IPS-11a (cell line): ENCODE measurements around the gene SLIT3.
A peak's percentile ranks its signal among the peaks of the same experiment; 100 is the strongest.

Experiments
- H3K4me3 ChIP-seq: one replicate; pipeline ENCODE4 v1.5.1; 2013; ENCODE audit warnings: low read depth, low read length, control low read depth

The SLIT3 gene

DNA sequence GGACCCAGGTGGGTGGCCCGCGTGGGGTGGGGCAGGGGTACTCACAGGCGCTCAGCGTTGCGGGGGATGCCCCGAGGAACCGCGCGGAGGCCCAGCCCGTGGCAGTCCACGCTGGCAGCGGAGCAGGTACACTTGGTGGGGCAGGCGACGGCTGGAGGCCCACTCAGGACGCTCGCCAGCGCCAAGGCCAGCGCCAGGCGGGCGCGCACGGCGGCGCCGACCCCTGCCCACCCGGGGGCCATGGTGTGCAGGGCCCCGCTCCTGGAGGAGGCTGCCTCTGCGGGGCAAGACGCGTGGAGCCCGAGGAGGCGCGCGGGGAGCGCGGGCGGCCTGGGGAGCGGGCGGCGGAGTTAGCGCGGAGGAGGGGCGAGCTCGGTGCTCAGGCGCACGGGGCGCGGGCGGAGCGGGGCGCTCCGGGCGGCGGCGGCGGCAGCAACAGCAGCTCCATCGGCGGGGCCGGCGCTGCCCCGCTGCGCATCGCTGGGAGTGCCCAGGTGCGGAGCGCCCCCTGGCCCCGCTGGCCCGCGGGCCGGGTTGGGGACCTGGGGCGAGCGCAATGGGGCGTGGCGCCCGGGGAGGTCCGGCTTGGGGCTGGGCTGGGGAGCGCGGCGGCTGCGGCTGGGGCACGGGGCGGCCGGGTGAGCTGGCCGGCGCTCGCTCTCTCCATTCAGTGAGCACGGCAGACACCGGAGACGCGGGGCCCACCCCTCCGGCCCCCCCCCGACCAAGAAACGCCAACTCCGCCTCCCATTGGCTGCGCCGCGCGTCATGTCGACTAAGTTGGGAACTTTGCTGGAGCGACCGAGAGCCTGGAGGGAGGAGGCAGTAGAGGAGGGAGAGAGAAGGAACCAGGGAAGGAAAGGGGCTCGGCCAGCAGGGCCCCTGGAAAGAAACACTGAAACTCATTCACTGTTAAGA, at the start of gene SLIT3:
TSS of gene SLIT3 (minus strand) at position 672 of the 918 bp plus-strand sequence. CDS start at position 242, 430 bp downstream.
- peak within 1 kb of the TSS; percentile 50 for H3K4me3 ChIP-seq

DNA sequence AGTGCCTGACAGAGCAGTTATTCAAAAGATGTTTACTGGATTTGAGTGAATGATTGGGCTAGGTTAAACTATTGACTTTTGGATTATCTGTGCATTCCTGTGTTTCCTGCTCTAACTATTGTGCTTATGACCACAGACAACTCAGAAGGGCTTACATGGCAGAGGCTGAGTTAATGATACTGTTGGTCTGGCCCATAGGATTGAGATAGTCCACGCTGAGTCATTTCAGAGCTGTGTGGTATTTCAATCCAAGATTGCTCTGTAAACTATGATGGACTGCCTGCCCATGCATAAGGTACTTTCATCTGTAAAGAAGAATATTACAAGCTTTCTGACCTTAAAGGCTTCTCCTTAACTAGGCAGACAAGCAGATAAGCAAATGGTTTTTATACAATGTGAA, 49.1 kb upstream of the SLIT3 start:
- H3K4me3 ChIP-seq: no peak overlapping the region

DNA sequence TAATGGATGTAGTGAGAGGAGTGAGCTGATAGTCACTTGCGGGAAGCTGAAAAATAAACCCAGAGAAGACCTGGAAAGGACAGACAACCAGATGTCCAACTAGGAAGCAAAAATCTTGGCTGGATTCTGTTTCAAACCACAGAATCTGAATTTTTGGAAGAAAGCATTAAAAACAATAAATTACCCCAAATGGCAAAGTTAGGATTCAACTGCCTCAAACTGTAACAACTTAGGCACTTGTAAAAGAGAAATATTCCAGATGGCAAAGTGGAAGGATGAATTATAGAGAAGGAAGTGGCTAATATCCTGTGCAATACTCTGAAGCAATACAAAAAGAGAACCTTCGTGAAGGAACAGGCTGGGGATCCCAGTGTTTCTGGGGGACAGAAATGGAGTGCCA, 46.8 kb upstream of the SLIT3 start:
- no peak overlapping the region for H3K4me3 ChIP-seq

DNA sequence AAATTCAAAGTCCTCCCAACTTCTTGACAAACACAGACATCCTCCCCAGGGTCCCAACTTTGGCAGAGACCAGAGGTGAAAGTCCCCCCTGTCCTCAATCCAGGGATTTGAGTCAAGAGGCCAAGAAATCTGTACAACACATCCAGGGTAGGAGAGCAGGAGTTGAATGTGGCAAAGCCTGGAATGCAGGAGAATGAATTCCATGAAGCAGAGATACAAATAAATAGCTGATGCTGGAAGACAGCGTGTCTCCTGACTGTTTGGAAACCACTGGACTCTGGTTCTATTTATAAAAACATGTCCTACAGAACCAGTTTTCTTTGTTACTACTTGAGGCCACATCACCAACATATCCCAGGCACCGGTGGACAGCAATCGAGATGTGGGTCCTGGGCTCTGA, 43.7 kb upstream of the SLIT3 start:
- no peak overlapping the region for H3K4me3 ChIP-seq

DNA sequence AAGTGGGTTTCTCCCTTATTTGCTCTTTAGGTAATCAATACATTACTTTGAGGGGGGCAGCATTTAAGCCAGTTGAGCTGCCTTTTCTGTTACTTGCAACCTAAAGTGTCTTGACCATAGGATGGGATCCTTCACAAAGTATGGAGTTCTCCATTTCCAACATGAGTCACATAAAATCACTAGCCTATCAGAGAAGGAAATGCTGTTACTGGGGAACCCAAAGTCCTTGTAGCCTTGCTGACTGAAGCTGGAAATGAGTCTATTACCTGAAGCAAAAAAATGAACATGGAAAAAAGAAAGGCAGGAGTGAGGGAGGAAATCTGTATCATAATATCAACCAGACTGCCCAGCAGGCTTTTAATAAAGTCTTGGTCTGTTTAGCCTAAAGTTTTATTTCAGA, 42.8 kb upstream of the SLIT3 start:
- H3K4me3 ChIP-seq: no peak overlapping the region

DNA sequence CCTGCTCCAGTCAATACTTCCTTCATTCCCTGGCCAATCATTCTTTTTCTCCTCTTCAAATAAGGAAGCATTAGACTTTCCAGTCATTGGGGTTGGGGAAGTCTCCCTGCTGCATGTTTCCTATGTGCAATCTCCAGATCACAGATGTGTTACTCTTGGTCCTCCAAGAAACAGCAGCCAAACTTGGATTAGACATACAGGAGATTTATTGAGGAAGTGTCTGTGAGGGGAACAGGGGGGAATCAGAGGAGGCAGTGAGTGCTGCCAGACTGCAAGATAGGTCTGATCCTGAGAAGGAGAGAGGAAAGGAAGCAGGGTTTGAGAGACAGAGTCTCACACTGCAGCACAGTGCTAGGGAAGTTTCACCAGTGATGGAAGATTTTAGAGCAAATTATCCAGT, 40.6 kb upstream of the SLIT3 start:
- H3K4me3 ChIP-seq: no peak overlapping the region

DNA sequence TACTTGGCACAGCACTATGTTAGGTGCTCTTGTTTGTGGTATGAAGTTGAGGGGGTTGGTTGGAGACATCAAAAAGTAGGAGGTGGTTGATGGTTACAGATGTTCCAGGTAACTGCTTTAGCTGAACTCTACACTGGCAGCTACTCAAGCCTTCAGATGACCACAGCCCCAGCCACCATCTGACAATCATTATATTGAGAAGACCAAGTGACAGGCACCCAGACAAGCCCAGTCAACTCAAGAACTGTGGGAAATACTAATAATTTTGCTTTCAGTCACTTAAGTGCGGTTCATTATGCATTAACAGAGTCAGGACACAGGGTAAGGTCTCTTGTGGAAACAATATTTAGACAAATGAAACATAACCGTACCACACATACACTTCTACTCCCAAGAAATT, 38.9 kb upstream of the SLIT3 start:
- no peak overlapping the region for H3K4me3 ChIP-seq

DNA sequence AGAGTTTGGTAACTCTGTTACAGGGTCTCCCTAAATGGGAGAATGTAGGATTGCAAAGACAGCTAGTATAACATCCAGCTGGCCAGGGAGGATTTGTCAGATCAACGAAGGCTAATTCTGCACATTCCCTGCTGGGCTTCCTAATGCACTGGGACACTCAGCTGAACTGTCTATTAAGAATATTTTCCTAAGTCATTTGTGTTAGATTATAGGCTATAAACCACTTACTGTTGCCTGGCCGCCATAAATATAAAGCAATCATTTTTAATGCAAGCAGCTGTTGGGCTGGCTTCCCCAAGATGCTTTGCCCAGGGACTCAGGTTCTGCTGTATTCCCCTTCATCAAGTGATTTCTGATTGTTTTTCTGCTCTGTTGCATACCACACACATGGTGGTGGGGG, 35.3 kb upstream of the SLIT3 start:
- no peak overlapping the region for H3K4me3 ChIP-seq

DNA sequence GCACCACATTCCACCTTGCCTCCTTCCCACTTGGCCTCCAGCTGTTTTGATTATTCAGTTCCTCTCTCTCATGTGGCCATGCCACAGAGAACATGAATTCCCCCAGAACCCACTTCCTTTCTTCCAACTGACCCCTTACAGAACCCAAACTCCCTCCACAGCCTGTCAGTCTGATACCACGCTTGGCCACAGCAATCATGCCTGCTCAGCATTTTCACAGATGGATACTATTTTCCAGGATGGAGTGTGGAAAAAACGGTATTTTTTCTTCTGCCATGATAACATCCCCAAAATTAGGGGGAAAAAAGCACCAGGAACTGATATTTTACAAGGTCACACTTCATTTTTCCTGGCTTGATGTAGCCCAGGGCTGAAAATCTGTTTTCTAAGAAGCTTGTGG, 34.9 kb upstream of the SLIT3 start:
- no peak overlapping the region for H3K4me3 ChIP-seq

DNA sequence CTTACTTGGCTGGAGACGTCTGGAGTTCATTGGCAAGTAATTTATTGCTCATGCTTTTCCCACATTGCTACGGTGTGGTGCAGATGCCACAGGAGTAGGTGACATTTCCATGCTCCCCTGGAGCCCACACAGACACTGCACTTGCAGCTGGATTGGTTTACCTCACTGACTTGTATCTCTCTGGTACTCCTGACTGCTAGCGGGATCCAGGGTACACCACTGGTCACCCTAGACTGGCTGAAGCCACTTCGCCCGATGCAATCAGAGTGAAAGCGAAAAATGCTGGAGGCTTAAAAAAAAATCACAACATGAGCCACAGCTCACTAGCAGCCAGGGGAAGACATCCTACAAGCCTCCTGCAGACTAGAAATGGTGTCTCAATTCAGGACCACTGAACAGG, 32.6 kb upstream of the SLIT3 start:
- H3K4me3 ChIP-seq: no peak overlapping the region

DNA sequence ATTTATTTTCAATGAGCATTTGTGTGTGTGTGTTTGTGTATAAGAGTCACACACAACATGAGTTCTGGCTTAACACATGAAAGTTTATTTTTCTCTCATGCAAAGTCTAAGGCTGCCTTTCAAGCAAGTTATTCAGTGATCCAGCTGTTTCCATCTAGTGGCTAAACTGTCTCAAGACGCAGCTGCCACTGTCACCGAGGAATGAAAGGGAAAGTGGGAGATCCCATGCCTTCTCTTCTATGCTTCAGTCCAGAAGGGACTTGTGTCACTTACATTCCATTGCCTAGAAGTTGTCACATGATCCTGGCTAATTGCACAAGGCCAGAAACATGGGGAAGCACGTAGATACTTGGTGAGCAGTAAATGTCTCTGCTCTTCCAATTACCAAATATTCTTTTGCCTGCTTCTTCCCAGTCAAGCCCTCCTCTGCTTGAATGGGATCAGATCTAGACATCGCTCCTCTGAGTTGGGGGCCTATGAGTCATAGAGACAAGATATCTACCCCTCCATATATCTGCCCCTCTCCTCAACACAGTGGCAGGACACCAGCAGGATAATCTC, 30.4 kb upstream of the SLIT3 start:
- H3K4me3 ChIP-seq: no peak overlapping the region

DNA sequence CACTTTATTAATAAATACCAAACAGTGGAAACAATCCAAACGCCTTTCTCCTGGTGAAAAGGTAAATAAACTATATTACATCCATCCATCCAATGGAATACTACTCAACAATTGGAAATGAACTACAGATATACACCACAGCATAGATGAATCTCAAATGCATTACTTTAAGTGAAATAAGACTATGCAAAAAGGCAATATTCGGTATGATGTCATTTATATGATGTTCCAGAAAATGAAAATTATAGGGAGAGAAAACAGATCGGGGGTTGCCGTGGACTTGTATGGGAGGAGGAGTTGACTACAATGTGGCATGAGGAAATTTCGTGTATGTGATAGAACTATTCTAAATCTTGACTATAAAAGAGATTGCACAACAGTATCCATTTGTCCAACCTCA, 27.5 kb upstream of the SLIT3 start:
- H3K4me3 ChIP-seq: no peak overlapping the region

DNA sequence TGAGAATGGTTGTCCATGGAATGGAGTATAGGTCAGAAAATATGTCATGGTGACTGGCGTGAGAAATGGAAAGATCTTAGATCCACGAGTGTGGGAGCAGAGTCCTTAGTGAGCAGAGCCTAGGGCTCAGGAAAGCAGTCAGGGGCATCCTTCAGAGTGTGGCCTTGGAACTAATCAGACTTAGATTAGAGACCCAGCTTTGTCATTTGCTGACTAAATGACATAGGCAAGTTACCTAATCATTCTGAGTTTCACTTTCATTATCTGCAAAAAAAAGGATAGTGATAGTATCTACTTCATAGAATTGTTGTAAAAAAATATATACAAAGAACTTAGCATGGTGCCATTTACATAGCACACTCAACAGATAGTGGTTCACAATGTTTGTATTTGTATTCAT, 24.3 kb upstream of the SLIT3 start:
- H3K4me3 ChIP-seq: no peak overlapping the region

DNA sequence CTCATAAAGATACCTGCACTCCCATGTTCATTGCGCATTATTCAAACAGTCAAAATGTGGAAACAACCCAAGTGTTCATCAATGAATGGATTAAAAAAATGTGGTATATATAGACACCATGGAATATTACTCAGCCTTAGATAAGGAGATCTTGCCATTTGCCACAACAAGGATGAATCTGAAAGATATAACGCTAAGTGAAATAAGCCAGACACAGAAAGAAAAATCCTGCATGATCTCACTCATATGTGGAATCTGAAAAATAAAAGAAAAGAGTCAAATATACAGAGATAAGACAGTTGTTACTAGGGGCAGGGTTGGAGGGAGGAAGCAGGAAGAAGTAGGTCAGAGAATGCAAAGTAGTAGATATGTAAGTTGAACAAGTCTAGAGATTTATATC, 17.6 kb upstream of the SLIT3 start:
- H3K4me3 ChIP-seq: no peak overlapping the region

DNA sequence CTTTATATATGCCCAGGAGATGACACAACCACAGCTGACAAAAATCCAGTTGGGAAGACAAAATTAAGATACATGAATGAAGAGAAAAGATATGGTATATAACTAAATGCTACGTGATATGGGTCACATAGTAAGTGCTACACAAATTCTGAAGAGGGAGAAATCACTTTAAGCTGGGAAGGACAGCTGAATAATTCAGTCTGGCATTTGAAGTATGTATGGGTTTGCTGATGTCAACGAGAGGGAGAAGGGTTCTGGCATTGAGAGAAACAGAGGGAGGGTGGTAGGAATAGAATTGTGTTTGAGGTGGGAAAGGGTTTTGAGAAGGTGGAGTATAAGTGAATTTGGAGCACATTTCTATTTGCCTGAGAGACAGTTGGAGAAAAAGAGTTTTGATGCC, 6.7 kb upstream of the SLIT3 start:
- H3K4me3 ChIP-seq: no peak overlapping the region

DNA sequence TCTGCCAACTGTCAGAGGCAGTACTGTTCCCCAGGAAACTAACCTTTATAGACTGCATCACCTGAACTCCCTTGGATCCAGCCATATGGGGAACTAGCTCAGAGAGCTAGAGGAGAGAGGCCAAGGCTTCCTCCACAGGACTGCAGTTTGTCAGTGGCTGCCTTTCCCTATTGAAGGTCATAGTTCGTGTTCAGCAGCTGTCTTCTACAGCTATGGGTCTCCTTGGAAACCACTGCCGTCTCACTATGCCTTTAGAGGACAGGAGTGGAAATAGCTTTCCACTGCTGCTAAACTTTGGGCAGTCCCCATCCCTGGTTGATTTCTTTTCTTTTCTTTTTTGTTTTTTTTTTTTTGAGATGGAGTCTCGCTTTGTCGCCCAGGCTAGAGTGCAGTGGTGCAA, 4.4 kb upstream of the SLIT3 start:
- H3K4me3 ChIP-seq: no peak overlapping the region

DNA sequence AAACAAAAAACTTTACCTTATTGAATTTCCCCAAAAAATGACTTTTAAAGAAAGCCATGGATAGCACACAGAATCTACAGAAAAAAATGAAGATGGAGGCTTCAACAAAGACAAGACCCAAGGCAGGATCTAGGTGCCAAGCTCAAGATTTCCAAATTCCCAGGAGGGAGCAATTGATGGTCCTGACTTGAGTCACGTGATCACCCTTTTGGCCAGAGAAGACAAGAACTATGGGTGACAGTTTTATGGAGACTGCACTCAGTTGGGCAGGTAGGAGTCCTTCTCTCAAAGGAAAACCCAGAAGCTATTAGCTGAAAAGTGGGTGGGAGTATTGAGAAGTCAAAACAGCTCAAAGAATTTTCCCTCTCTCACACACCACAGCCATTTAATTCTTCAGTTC, 3.2 kb upstream of the SLIT3 start:
- no peak overlapping the region for H3K4me3 ChIP-seq

DNA sequence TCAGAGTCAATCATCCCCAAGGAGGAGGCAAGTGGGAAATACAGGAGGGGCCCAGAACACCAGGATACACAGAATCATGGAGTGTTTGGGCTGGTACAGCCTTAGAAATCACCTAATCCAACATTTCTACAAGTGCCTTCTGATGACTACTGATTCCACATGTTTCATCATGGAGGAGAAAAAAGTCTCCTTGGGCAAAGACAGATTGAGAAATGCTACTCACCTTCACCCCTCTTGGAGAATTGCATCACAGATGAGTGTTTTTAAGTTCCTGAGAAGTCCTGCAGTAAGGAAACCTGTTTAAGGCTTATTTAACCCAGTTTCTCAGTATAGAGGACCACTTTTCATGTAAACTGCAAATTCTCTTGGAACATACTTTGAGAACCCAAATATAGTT, 2.2 kb upstream of the SLIT3 start:
- H3K4me3 ChIP-seq: no peak overlapping the region

DNA sequence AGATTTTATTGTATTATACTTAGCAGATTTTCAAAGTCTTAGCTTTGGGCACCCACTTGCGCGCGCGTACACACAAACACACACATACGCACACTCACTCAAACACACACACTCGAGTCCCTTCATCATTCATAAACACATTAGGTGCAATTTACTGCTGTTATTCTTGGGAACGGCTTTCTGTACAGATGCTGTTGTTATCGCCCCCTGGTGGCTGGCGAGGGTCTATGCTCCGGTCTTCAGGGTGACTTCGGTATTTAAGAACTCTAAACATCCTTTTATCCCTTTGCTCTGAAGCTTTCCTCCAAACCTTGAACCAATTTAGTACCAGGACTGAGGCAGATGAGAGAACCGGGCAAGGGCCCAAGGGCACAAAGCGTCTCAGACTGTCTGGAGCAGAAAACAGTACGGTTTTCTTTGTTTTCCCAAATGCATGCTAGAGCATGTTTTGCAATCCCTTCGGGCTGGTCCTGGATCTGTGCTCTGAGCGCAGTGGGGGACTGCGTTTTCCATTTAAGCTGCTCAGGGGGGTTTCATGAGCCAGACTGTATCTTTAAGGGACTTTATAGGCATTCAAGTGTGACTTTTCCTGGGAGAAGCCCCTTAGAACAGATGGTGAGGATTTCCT, 1.7 kb upstream of the SLIT3 start:
- H3K4me3 ChIP-seq: no peak overlapping the region

DNA sequence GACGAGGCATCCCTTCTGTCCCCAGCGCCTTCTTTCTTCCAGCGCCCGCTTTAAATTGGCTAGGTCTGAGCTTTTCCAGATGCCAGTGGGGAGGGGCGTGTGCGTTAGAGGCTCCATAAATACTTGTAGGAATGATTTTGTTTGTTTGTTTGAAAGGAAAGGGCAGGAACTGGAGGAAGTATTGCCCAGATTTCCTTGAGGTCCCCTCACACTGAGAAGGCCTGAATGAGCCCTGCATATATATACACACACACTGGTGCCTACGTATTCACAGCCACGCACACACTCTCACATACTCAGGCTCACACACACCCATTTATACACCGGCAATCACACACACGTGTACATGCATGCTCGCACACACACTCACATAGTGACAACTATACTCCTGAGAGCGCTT, 1.0 kb upstream of the SLIT3 start:
- H3K4me3 ChIP-seq: no peak overlapping the region

DNA sequence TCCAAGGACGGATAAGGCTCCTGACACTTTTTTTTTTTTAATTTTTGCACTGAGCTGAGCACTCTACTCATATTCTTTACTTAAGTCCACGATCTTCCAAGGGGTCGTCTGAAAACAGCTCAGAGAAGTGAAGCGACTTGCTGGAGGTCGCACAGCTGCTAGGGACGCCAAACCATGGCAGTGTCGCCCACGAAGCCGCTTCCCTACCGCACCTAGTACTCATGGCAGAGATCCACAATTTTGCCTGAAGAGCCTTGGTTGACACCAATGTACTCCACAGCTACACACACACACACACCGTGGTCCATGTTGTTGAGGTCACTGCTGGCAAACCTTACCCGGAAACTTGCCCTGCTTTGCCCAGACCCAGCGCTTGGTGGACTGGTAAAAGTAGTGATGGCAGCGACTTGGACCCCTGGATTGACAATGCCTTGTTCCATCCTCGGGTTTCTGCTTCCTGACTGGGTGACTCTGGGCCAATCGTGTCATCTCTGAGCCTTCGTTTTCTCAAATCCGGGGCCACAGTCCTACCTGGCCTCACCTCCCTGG, 521 bp upstream of the SLIT3 start:
- H3K4me3 ChIP-seq: peak overlapping the region; percentile 50
